Natural killer cell treated with Interleukin-12 subunit alpha and Interleukin-12 subunit beta and Interleukin-15 and Interleukin-18, amount 100 ng/mL, for 72 hours (primary cell): ENCODE data around the gene PRDM8. TPM values are rescaled to one million over a fixed set of nuclear protein-coding genes. Genes with fewer than 3 reads are reported as not detected.
A peak's percentile ranks its signal among the peaks of the same experiment; 100 is the strongest.

Experiments
- ATAC-seq, 2 donors: fragments of 150-1000 bp; cut with Tn5 transposase in 1 of 2; sonication (Bioruptor Pico), chemical (Tn5 transposase) in 1 of 2; 2 replicates each; pipeline ENCODE4 v1.10.0; 2021
- DNase-seq: peaks from one replicate; pipeline ENCODE4 v3.0.0; 2022; ENCODE audit warnings: low spot score
- H3K27ac Mint-ChIP-seq, 2 donors: 1 replicate in 1 of 2; 2 replicates in 1 of 2; pipeline ENCODE4 v1.8.0; 2022; ENCODE audit warnings: mixed read lengths in 2 of 2, mild to moderate bottlenecking in 1 of 2, moderate library complexity in 1 of 2
- H3K27me3 Mint-ChIP-seq, 2 donors: 1 replicate in 1 of 2; 2 replicates in 1 of 2; pipeline ENCODE4 v1.8.0; 2022; ENCODE audit warnings: mixed read lengths in 2 of 2
- H3K36me3 Mint-ChIP-seq: one replicate; pipeline ENCODE4 v1.8.0; 2022; ENCODE audit warnings: mixed read lengths
- H3K4me1 Mint-ChIP-seq, 2 donors: 1 replicate in 1 of 2; 2 replicates in 1 of 2; pipeline ENCODE4 v1.8.0; 2022; ENCODE audit warnings: low read depth in 2 of 2, mixed read lengths in 2 of 2, mild to moderate bottlenecking in 1 of 2
- H3K4me3 Mint-ChIP-seq: one replicate; pipeline ENCODE4 v1.8.0; 2022; ENCODE audit warnings: mixed read lengths
- H3K9me3 Mint-ChIP-seq: 2 replicates; pipeline ENCODE4 v1.8.0; 2022; ENCODE audit warnings: mixed read lengths
- total RNA-seq, 2 donors: library from RNA; stranded (reverse); gene quantifications; one replicate each; pipeline ENCODE4 v1.2.3, GENCODE V29; 2022

Gene PRDM8
- total RNA-seq, 2 donors from 2014 or later = 12.3 to 15.5 TPM

GRCh38 chr4:80199947-80200346, 2.6 kb downstream of the PRDM8 start:
- no peak overlapping the region for H3K27ac Mint-ChIP-seq
- ATAC-seq (no peak), DNase-seq (no peak)
- H3K27me3 Mint-ChIP-seq = peaks cover 17 to 26% of the 10 kb centered on the region in 2 donors
- peaks cover 29 to 39% of the 10 kb centered on the region in 2 donors for H3K4me1 Mint-ChIP-seq
- H3K9me3 Mint-ChIP-seq = no peaks in the 10 kb centered on the region
- peaks cover 18% of the 10 kb centered on the region for H3K36me3 Mint-ChIP-seq
- H3K4me3 Mint-ChIP-seq = no peak overlapping the region

- peaks cover 9% of the 10 kb centered on the region for H3K36me3 Mint-ChIP-seq
- DNase-seq = peak; percentile 76
- peak; percentile 55 to 62 for ATAC-seq
- no peaks in the 10 kb centered on the region for H3K9me3 Mint-ChIP-seq
- H3K4me3 Mint-ChIP-seq = peak overlapping the region; percentile 86
- peak overlapping the region; percentile 47 to 76 for H3K27ac Mint-ChIP-seq
- H3K4me1 Mint-ChIP-seq = peaks cover 23 to 28% of the 10 kb centered on the region in 2 donors
- H3K27me3 Mint-ChIP-seq = peaks cover 14 to 20% of the 10 kb centered on the region in 2 donors
Measured at GRCh38 chr4:80201252-80202151, 4.2 kb downstream of the PRDM8 start.

DNA sequence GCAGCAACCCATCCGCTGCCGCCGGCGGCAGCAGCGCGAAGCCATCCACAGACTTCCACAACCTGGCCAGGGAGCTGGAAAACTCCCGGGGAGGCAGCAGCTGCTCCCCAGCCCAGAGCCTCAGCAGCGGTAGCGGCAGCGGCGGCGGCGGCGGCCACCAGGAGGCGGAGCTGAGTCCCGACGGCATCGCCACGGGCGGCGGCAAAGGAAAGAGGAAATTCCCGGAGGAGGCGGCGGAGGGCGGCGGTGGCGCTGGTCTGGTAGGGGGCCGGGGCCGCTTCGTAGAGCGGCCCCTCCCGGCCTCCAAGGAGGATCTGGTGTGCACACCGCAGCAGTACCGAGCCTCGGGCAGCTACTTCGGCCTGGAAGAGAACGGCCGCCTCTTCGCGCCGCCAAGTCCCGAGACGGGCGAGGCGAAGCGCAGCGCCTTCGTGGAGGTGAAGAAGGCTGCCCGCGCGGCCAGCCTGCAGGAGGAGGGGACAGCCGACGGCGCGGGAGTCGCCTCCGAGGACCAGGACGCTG, 4.9 kb downstream of the PRDM8 start:
- Mint-ChIP-seq H3K27me3 (peaks cover 14 to 17% of the 10 kb centered on the region in 2 donors), H3K4me3 (peak overlapping the region; percentile 86), H3K27ac (peak overlapping the region; percentile 47 to 76), H3K9me3 (no peaks in the 10 kb centered on the region), H3K4me1 (peaks cover 23 to 28% of the 10 kb centered on the region in 2 donors), H3K36me3 (peaks cover 9% of the 10 kb centered on the region)
- DNase-seq (peak; percentile 84), ATAC-seq (peak; percentile 77 to 86)

DNA sequence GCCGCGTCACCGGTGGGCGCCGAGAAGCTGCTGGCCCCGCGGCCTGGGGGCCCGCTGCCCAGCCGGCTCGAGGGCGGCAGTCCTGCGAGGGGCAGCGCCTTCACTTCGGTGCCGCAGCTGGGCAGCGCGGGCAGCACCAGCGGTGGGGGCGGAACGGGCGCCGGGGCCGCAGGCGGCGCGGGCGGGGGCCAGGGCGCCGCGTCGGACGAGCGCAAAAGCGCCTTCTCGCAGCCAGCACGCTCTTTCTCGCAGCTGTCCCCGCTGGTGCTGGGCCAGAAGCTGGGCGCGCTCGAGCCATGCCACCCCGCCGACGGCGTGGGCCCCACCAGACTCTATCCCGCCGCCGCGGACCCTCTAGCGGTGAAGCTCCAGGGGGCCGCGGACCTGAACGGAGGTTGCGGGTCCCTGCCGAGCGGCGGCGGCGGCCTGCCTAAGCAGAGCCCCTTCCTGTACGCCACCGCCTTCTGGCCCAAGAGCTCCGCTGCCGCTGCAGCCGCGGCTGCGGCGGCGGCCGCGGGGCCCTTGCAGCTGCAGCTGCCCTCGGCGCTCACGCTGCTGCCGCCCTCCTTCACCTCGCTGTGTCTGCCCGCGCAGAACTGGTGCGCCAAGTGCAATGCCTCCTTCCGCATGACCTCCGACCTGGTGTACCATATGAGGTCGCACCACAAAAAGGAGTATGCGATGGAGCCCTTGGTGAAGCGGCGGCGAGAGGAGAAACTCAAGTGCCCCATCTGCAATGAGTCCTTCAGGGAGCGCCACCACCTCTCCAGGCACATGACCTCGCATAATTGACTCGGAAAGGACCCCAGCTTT, 5.6 kb downstream of the PRDM8 start:
- ATAC-seq (peak; percentile 69 to 72), DNase-seq (peak; percentile 68)
- Mint-ChIP-seq H3K27me3 (peaks cover 11 to 19% of the 10 kb centered on the region in 2 donors), H3K4me1 (peaks cover 23 to 25% of the 10 kb centered on the region in 2 donors), H3K4me3 (peak overlapping the region; percentile 89), H3K9me3 (no peaks in the 10 kb centered on the region), H3K36me3 (peaks cover 3% of the 10 kb centered on the region), H3K27ac (peak overlapping the region; percentile 43 to 59)

DNA sequence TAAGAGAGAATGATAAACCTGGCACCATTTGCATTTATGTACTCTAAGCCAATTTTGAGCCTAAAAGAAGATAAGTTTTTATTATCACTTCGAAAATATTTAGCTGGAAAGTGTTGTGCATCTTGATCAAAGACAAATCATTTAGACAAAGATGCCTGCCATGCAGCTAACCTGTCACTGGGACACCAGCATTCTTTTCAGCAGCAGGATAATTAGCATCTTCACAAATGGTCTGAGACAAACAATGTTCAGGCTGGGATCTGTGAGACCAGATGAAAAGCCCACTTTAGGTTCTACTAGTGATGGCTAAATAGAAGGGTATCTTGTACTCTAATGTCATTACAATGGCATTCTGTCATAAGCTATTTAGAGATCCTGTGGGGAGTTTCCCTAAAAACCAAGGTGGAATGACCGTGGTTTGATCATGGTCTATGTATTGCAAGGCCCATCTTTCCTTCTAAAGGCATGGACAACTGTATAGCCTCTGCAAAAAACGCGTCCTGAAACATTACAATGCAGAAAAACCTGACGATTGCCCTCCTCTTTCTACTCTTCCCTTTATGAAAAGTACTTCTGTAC, 7.2 kb downstream of the PRDM8 start:
- Mint-ChIP-seq H3K4me3 (no peak overlapping the region), H3K36me3 (no peaks in the 10 kb centered on the region), H3K9me3 (no peaks in the 10 kb centered on the region), H3K27ac (no peak overlapping the region), H3K27me3 (peaks cover 10 to 20% of the 10 kb centered on the region in 2 donors), H3K4me1 (peaks cover 24 to 27% of the 10 kb centered on the region in 2 donors)
- no peak for DNase-seq
- ATAC-seq = no peak

- ATAC-seq (no peak), DNase-seq (no peak)
- no peak overlapping the region for H3K27ac Mint-ChIP-seq
- H3K27me3 Mint-ChIP-seq = peaks cover 15 to 17% of the 10 kb centered on the region in 2 donors
- no peaks in the 10 kb centered on the region for H3K36me3 Mint-ChIP-seq
- H3K4me3 Mint-ChIP-seq = no peak overlapping the region
- no peaks in the 10 kb centered on the region for H3K9me3 Mint-ChIP-seq
- H3K4me1 Mint-ChIP-seq = peaks cover 21 to 25% of the 10 kb centered on the region in 2 donors
Measured at GRCh38 chr4:80206111-80206510, 8.8 kb downstream of the PRDM8 start.

DNA sequence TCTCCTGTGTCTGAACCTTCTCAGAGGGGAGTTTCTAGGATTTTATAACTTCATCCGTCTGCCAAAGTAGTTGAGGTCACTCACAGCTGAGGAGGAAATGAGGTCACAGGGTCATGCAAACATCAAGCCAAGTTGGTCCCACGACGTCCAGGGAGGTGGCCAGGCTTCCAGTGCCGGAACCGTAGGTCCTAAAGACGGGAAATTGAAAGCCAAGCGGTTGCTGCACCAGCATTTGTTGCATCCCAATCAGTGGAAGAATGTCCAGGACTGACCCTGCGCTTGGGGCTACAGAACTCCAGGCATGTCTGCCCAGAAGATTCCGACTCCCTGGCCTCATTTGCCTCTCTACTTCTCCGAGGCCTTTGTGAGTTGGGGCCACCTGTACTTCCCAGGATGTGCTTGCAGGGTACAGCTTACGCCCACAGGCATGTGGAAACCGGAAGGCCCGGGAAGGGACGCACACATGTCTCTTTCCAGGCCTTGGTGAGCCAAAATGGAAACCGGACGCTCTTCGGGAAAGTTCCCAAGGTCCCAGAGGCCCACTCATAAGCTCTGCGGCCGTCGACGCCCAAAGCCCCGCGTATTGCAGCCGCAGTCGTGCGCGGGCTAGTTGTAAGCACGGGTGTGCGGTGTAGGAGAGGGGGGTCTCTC, 9.3 kb downstream of the PRDM8 start:
- ATAC-seq (no peak), DNase-seq (no peak)
- H3K4me3 Mint-ChIP-seq = no peak overlapping the region
- no peaks in the 10 kb centered on the region for H3K9me3 Mint-ChIP-seq
- no peaks in the 10 kb centered on the region for H3K36me3 Mint-ChIP-seq
- no peak overlapping the region for H3K27ac Mint-ChIP-seq
- peaks cover 15 to 19% of the 10 kb centered on the region in 2 donors for H3K27me3 Mint-ChIP-seq
- peaks cover 16 to 20% of the 10 kb centered on the region in 2 donors for H3K4me1 Mint-ChIP-seq

DNA sequence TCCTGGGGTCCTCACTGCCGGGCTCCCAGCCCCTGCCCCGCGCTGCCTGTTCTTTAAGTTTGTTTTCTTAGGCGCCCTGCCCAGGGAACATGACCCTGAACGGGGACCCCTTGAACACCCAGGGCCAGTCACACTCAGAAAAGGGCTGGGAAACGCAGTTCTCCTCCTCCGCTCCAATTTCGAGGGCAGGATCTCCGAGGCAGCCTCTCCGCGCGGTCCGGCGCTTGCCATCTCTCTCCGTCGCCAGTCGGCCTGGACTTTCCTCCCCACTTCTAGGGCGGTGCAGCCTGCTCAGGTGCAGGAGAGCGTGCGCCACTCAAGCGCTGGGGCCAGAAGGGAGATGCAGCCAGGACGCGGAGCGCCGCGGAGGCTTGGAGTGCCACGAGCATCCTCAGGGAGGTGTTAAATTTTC, 9.9 kb downstream of the PRDM8 start:
- H3K27me3 Mint-ChIP-seq = peaks cover 15 to 19% of the 10 kb centered on the region in 2 donors
- no peak for DNase-seq
- no peaks in the 10 kb centered on the region for H3K36me3 Mint-ChIP-seq
- no peaks in the 10 kb centered on the region for H3K9me3 Mint-ChIP-seq
- no peak overlapping the region for H3K4me3 Mint-ChIP-seq
- ATAC-seq = no peak
- no peak overlapping the region for H3K27ac Mint-ChIP-seq
- H3K4me1 Mint-ChIP-seq = peaks cover 13 to 18% of the 10 kb centered on the region in 2 donors

- no peak for DNase-seq
- Mint-ChIP-seq H3K27me3 (peaks cover 15 to 19% of the 10 kb centered on the region in 2 donors), H3K4me1 (peaks cover 13 to 18% of the 10 kb centered on the region in 2 donors), H3K4me3 (peak overlapping the region; percentile 0), H3K9me3 (no peaks in the 10 kb centered on the region), H3K27ac (peak overlapping the region in 1 of 2 donors; percentile 2), H3K36me3 (no peaks in the 10 kb centered on the region)
- ATAC-seq = no peak
Measured at GRCh38 chr4:80207664-80208063, 10.4 kb downstream of the PRDM8 start.

GRCh38 chr4:80208610-80209339, 11.5 kb downstream of the PRDM8 start:
- Mint-ChIP-seq H3K4me1 (peaks cover 8 to 11% of the 10 kb centered on the region in 2 donors), H3K27ac (no peak overlapping the region), H3K4me3 (no peak overlapping the region), H3K9me3 (no peaks in the 10 kb centered on the region), H3K27me3 (peaks cover 15 to 19% of the 10 kb centered on the region in 2 donors), H3K36me3 (no peaks in the 10 kb centered on the region)
- ATAC-seq (no peak), DNase-seq (no peak)

DNA sequence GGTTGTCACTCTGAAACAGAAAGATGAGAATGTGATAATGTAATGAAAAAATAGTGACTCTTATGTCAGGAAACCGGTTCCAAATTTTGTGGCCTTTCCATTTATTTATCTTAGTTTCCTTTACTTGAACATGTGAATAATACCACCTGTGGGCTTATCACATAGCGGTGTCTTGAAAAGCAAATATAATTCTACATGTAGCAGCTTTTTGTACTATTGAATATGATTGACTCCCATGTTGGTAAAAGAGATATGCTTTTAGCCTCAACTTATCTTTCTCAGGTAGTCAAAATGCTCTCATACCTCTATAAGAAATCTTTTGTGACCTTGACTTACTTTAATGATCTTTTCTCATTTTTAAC, 12.0 kb downstream of the PRDM8 start:
- Mint-ChIP-seq H3K36me3 (no peaks in the 10 kb centered on the region), H3K4me3 (no peak overlapping the region), H3K9me3 (no peaks in the 10 kb centered on the region), H3K27me3 (peaks cover 15 to 19% of the 10 kb centered on the region in 2 donors), H3K27ac (no peak overlapping the region), H3K4me1 (peaks cover 8 to 11% of the 10 kb centered on the region in 2 donors)
- ATAC-seq (no peak), DNase-seq (no peak)

DNA sequence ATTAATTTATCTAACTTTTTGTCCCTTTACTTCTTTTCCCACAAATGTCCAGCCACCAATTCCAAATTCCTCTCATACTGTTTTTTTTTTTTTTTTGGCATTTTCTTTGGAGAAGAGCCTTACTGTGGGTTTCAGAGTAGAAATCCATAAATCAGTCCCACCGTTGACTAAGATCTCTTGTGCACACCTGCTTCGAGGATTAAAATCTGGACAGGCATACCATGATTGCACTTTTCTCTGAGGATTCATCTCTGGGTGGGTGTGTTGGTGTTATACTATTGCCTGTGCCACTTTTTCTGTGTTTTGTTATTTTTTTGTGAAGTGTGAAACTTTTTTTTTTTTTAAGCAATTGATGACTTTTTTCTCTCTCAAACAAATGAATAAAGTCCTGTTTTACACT, 13.2 kb downstream of the PRDM8 start:
- DNase-seq (no peak), ATAC-seq (no peak)
- Mint-ChIP-seq H3K9me3 (no peaks in the 10 kb centered on the region), H3K4me3 (no peak overlapping the region), H3K4me1 (peaks cover 8 to 11% of the 10 kb centered on the region in 2 donors), H3K36me3 (no peaks in the 10 kb centered on the region), H3K27ac (no peak overlapping the region), H3K27me3 (peaks cover 15 to 19% of the 10 kb centered on the region in 2 donors)
